ENCODE results near the gene SYNRG.
A peak's percentile ranks its signal among the peaks of the same experiment; 100 is the strongest.
"Not testable (repeated sequence)": the region's sequence is repeated elsewhere in the genome, so short reads cannot be mapped to it uniquely, and the experiment has no call there.

The SYNRG gene

DNA sequence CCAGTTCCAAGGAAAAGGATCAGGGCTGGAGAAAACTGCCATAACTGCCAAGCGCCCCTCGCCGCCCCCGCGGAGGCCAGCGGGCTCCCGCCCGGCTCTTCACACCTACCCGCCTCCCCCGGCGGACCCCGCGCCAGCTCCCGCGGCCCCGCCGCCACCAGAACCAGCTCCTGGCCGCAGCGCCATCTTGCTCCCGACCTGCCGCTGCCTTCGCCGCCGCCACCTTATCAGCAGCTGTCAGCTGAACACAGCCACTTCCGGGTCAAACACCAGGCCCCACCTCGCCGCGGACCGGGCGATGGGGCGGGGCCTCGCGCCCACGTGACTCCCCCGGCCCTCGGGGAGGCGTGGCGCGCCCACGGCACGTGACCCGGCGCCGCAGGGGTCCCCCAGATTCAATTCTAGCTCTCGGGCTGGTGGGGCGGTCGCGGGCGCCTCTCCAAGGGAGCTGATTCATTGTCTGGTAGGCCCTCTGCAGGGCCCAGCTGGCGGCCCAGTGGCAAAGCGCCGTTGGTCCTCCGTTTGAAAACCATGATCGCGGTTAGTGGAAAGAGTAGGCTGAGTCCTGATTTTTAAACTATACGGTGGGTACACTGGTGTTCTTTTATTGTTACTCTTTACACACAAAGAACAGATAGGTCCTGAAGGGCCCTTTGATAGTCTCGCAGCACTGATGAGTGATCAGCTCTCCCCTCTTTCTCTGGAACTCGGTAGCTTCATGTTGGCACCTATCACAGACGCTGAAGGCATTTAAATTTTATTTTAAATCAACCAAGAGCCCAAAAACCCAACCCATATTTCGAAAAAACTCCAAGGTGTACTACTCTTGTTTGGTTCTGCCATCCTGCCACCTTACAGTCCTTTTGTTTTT, at the start of gene SYNRG:
SYNRG (minus strand) TSS at position 249 of the 871 bp plus-strand sequence; CDS start at position 186, 63 bp downstream.
- DNase-seq, result peak; percentile 72 to 99 (median 95)

DNA sequence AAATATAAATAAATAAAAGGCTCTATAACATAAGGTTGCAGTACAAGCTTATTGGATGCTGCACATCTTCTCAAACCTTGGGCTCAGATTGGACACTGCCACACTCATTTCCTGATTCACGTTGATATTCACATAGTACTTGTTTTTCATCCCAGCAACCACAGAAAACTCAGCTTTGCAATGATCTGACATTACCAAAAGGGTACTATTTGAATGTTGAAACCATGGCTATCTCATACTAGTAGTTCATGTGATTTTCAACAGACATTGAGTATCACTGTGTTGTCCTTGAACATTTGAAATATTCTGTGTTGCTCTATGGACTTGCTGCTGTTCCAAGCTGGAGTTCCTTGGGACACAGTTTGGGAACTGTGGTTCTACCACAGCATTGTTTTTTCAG, 48.0 kb upstream of the SYNRG start:
- DNase-seq, result no peak

DNA sequence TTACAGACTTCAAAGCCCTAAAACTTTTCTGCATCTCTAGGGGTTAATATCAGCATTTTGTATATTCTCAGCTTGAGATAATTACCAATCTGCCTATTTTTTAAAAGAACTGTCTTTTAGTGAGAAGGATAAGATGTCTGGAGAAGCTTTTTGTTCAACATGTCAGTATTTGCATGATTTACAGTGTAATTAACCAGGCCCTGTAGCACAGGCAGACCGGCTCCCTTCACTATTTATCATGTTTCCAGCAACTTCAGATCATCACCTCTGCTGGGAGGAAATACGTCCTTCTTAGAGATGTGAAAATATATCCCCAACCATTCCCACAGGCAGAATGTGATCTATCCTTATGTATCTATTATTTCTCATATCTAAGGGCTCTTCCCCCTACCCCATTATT, 42.6 kb upstream of the SYNRG start:
- no peak for DNase-seq

DNA sequence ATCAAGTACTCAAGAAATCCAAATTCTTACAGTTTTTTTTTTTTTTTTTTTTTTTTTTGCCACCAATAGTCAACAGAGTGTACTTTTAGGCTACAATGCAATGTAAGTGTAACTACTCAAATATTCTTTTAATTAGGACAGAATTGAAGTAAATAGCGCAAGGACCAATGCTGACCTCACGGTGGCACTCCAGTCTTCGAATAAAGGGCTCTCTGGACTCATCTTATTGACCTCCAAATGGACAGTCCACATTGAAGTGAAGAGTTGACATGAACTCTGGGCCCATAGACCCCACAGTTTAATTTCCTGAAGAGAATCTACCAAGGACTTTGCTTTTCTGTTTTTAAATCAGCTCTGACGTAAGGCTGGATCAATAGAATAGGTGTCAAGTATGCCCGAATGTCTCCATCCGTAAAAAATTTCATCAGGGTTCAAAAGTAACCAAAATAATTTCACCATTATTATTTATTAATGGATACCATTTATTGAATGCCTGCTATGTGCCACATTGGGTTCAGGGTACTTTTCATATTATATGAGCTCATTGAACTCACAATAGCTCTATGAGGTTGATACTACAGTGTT, 41.3 kb upstream of the SYNRG start:
- peak in 7 of 58 donors; percentile 0 to 8 (median 2) for DNase-seq

- no peak for DNase-seq
Observed at GRCh38 chr17:37648555-37648954, 39.3 kb upstream of the SYNRG start.

- no peak for DNase-seq
Observed at GRCh38 chr17:37647856-37648255, 38.6 kb upstream of the SYNRG start.

GRCh38 chr17:37643869-37644268, 34.7 kb upstream of the SYNRG start:
- DNase-seq, result no peak

- DNase-seq, result peak in 57 of 58 donors; percentile 31 to 91 (median 79)
Observed at GRCh38 chr17:37643118-37643766, 34.0 kb upstream of the SYNRG start, which contains the start of gene DDX52. DDX52 (minus strand) TSS chr17:37643446; CDS start chr17:37643420, 26 bp downstream.

- no peak for DNase-seq
Observed at GRCh38 chr17:37642681-37643080, 33.5 kb upstream of the SYNRG start.

DNA sequence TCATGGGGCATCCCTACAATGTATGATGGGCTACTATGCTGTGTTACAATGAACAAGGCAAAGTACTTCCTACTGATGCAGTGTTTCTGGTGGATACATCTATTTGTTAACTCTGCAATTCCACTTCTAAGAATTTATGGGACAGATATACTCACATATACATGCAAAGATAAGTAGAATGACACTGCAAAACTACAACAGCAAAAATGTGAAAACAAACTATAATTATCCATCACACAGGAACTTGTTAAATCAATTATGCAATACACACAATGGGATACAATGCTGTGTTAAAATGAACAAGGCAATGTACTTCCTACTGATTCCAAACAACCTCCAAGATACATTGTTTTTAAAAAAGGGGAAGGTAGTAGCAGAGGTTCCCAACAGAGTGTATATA, 30.8 kb upstream of the SYNRG start:
- DNase-seq, result no peak

DNA sequence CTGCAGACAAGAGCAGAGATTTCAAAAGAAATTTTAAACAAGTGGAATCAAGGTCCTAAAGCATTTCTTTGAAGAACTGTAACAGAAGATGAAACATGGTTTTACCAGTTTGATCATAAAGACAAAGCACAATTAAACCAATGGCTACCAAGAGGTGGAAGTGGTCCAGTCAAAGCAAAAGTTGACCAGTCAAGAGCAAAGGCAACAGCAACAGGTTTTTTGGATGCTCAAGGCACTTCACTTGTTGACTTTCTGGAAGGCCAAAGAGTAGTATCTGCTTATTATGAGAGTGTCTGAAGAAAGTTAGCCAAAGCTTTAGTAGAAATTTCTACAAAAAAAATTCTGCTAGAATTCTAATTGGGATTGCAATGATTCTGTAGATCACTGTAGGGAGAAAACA, 28.7 kb upstream of the SYNRG start:
- no peak for DNase-seq

GRCh38 chr17:37616430-37616829, 7.2 kb upstream of the SYNRG start:
- DNase-seq, result not testable (repeated sequence)

DNA sequence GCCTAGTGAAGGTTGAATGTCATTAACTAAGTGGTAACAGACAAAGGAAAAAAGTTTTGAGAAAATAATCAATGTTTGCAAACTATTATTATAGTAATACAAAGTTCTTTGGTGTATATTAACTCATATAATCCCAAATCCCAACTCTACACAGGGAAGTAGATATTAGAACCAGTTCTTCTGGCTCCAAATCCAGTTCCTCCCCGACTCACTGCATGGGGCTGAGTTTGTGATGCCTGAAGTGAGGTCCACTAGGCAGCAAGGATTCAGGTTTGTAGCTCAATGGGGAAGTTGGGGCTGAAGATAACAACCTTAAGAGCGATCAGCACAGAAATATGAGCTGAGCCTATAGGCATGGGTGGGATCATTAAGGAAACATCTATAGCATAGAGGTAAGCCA, 5.6 kb upstream of the SYNRG start:
- no peak for DNase-seq

- no peak for DNase-seq
Observed at GRCh38 chr17:37614391-37614790, 5.2 kb upstream of the SYNRG start.

DNA sequence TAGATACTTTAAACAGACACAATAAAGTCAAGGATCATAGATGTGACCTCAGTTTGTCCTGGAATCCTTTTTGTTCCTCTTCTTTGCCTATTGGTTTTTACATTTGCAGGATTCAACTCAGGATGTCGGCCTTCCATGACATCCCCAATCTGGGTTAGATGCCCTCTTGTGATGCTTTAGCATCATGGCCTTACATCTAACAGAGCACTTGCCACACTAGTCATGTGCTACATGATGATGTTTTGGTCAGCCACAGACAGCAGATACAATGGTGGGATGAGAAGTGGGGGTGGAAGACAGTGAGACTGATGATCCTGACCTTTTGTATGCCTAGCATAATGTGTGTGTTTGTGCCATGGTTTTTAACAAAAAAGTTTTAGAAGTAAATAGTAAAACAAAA, 1.8 kb upstream of the SYNRG start:
- no peak for DNase-seq

DNA sequence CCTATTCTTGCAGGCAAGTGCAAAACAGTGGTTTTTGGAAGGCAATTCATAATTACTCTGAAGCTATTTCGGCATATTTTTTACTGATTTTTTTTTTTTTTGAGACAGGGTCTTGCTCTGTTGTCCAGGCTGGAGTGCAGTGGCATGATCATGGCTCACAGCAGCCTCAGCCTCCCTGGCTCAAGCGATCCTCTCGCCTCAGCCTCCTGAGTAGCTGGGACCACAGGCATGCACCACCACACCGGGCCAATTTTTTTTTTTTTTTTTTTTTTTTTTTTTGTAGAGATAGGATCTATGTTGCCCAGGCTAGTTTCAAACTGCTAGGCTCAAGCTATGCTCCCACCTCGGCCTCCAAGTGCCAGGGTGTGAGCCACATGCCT, 813 bp upstream of the SYNRG start:
- not testable (repeated sequence) for DNase-seq

DNA sequence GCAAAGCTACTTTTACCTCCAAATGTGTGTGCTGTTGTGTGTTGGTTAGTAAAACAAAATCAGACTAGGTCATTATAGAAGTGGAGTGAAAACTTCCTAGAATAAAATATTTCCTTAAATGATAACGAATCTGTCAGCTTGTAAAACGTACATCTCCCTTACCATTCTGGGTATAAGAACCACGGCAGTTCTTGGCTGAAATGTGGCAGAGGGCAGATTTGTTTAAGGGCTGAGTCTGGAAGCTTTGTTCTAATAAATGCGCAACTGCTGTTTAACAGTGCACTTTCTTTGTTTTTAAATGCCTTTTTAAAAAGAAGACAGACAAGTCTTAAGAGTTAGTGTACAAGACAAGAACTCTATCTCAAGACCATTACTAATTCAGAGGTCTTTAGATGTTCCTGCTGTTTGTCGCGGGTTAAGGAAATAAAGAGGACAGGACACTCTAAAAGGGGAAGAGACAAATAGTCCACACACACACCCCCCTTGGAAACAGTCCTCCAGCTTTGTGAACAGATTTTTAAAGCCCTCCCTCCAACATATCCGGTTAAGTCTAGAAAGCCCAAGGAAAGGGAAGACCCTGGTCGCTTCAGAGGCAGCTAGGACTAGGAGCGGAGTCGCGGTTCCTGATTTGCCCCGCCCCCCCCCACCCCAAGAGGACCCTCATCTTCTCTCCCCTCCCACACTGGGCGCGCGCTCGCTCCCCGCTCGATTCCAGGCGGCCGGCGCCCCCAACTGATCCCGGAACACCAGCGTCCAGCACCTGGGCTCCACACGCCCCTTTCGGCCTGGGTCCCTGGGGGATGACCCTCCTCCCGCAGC, 658 bp downstream of the SYNRG start:
- DNase-seq, result peak in 21 of 58 donors; percentile 31 to 68 (median 51)

GRCh38 chr17:37607637-37608331, 1.4 kb downstream of the SYNRG start:
- peak in 1 of 58 donors; percentile 1 for DNase-seq

DNA sequence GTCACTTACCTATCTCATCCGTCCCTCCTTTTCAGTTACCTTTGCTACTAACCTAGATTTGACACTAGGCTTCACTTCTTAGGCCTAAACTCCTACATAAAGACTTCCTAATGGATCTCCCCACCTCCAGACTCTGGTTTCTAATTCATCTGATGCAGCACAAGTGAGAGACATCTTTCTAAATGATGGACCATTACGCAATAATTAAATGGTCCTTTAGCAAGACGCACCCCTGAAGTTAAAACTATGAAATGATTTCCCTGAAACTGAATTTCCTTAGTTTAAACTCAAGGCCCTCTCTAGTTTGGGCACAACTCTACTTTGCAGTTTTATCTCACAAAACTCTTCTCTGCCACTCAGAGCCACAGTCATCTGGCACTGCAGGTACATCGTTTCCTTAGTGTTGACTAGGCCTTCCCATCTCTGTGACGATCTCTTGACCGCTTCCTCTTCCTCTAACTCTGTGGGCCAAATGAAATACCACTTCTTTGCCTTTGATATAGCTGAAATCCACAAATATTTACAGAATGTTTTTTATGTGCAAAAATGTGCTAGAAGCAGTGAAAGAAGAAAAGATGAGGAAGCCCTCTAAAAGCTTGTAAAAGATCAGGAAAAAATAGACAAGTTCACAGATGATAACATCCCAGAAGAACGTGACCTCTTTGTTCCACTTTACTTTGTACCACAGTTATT, 3.3 kb downstream of the SYNRG start:
- DNase-seq, result no peak

DNA sequence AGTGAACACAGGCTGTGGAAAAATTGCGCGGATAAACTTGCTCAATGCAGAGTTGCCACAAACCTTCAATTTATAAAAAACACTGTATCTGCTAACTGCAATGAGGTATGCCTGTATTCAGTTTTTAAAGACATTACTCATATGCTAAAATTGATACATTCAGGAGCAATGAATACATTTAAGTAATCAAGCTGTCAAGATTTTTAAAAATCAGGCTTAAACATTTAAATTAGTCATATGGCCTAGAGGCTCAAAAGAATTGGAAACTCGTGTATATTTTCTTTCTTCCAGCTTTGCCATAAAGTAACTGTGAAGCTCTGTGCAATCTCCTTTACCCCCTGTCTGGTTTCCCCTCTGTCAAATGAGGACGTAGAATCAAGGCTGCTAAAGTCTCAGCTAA, 4.1 kb downstream of the SYNRG start:
- DNase-seq, result no peak
